ENCODE measurements around the gene TBR1. TPM values are rescaled to one million over a fixed set of nuclear protein-coding genes. Genes with fewer than 3 reads are reported as not detected.

TBR1 gene
- total RNA-seq, 1 donor from 2014 or later, result 0.30 TPM

DNA sequence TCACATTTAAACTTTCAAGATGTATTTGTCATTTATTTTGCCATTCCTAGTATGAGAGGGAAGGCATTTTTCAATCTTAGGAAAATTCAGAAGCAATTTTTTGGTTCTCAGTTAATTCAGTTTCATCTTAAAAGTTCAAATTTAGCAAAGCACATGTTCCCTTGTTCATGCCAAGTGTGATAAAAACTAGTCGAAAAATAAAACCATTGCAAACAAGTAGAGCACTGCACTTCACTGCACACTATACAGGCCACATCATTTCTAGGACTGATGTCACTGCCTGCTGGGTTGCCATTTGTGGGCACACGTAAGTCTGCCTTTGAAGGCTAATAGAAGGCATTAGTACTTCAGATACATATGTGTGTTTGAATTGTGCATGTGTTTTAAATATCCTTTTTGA lies 14.3 kb downstream of the TBR1 start:
- Mint-ChIP-seq H3K4me1 (ENCODE audit: unreplicated experiment) (peaks cover 8% of the 10 kb centered on the region), H3K27me3 (ENCODE audit: unreplicated experiment) (peaks cover 90% of the 10 kb centered on the region), H3K36me3 (ENCODE audit: unreplicated experiment) (peaks cover 4% of the 10 kb centered on the region), H3K4me3 (ENCODE audit: unreplicated experiment) (no peak overlapping the region), H3K9me3 (ENCODE audit: unreplicated experiment) (peaks cover 3% of the 10 kb centered on the region), H3K27ac (ENCODE audit: unreplicated experiment) (no peak overlapping the region)
- DNase-seq (ENCODE audit: extremely low spot score, unreplicated experiment), result no peak
- TF ChIP-seq, protein P1, sequence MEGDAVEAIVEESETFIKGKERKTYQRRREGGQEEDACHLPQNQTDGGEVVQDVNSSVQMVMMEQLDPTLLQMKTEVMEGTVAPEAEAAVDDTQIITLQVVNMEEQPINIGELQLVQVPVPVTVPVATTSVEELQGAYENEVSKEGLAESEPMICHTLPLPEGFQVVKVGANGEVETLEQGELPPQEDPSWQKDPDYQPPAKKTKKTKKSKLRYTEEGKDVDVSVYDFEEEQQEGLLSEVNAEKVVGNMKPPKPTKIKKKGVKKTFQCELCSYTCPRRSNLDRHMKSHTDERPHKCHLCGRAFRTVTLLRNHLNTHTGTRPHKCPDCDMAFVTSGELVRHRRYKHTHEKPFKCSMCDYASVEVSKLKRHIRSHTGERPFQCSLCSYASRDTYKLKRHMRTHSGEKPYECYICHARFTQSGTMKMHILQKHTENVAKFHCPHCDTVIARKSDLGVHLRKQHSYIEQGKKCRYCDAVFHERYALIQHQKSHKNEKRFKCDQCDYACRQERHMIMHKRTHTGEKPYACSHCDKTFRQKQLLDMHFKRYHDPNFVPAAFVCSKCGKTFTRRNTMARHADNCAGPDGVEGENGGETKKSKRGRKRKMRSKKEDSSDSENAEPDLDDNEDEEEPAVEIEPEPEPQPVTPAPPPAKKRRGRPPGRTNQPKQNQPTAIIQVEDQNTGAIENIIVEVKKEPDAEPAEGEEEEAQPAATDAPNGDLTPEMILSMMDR (IDR thresholded peaks at IDR 0.05), result no peak

DNA sequence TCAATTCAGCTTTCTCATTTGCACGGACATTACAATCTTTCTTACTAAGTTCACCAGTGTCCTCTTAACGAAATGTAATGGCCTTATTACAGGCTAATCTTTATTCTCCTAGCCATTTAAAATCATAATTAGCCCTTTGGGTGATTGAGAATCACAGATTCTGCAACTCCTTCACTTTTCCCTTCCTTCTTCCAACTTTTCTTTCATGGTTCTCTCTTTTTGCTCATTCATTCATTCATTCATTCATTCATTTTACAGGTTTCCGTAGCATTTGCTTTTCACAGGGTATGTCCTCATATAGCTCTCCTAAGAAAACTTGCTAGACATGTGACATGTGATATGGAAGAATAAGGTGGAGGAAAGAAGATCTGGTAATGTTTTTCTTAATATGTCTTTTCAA lies 16.0 kb downstream of the TBR1 start:
- Mint-ChIP-seq H3K4me3 (ENCODE audit: unreplicated experiment) (no peak overlapping the region), H3K27me3 (ENCODE audit: unreplicated experiment) (peaks cover 93% of the 10 kb centered on the region), H3K9me3 (ENCODE audit: unreplicated experiment) (peaks cover 5% of the 10 kb centered on the region), H3K4me1 (ENCODE audit: unreplicated experiment) (peaks cover 5% of the 10 kb centered on the region), H3K36me3 (ENCODE audit: unreplicated experiment) (peaks cover 4% of the 10 kb centered on the region), H3K27ac (ENCODE audit: unreplicated experiment) (no peak overlapping the region)
- TF ChIP-seq, protein P1 (IDR thresholded peaks at IDR 0.05), result no peak
- no peak for DNase-seq (ENCODE audit: extremely low spot score, unreplicated experiment)

DNA sequence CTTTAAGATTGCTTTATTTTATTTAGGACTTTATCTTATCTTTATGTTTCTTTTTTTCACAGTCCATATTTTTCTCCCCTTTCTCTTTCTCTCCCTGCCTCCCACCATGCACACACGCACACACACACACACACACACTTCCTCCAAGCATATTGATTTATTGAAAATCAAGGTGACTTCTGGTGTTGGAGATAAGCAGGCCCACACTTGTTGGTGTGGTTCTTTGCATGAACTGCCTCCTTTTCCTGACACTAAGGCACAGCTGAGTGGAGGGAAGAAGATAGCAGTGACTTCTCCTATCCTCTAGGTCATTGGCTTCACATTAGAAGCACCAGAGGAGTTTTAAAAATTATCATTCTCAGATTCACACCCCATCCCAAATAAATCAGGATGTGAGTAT lies 18.0 kb downstream of the TBR1 start:
- no peak overlapping the region for H3K4me3 Mint-ChIP-seq (ENCODE audit: unreplicated experiment)
- H3K27ac Mint-ChIP-seq (ENCODE audit: unreplicated experiment), result no peak overlapping the region

DNA sequence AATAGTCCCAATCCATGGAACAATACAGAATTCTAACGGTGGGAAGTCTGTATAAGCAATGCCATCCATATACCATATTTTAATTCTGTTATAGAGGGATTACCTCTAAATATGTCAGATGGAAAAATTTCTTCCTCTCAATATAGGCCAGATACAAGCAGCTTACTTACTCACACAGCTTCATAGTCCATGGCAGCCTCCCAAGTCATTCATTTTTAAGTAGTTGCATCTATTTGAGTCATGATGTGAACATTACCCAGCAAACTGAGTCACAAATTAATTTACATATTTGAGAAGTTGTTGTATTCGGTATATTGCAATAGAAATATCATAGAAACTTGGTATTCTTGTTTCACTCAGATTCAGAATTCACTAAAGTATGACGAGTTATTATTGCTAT lies 20.3 kb downstream of the TBR1 start:
- H3K36me3 Mint-ChIP-seq (ENCODE audit: unreplicated experiment), result no peaks in the 10 kb centered on the region
- no peak overlapping the region for H3K27ac Mint-ChIP-seq (ENCODE audit: unreplicated experiment)
- TF ChIP-seq, protein P1 (IDR thresholded peaks at IDR 0.05), result no peak
- no peaks in the 10 kb centered on the region for H3K4me1 Mint-ChIP-seq (ENCODE audit: unreplicated experiment)
- no peak for DNase-seq (ENCODE audit: extremely low spot score, unreplicated experiment)
- no peak overlapping the region for H3K4me3 Mint-ChIP-seq (ENCODE audit: unreplicated experiment)
- H3K9me3 Mint-ChIP-seq (ENCODE audit: unreplicated experiment), result peaks cover 5% of the 10 kb centered on the region
- H3K27me3 Mint-ChIP-seq (ENCODE audit: unreplicated experiment), result peaks cover 91% of the 10 kb centered on the region

More for the DNA sequence above, 18.0 kb downstream of the TBR1 start:
- Mint-ChIP-seq H3K27me3 (ENCODE audit: unreplicated experiment) (peaks cover 92% of the 10 kb centered on the region), H3K9me3 (ENCODE audit: unreplicated experiment) (peaks cover 5% of the 10 kb centered on the region), H3K36me3 (ENCODE audit: unreplicated experiment) (no peaks in the 10 kb centered on the region), H3K4me1 (ENCODE audit: unreplicated experiment) (no peaks in the 10 kb centered on the region)
- TF ChIP-seq, protein P1 (IDR thresholded peaks at IDR 0.05), result no peak
- DNase-seq (ENCODE audit: extremely low spot score, unreplicated experiment), result no peak

DNA sequence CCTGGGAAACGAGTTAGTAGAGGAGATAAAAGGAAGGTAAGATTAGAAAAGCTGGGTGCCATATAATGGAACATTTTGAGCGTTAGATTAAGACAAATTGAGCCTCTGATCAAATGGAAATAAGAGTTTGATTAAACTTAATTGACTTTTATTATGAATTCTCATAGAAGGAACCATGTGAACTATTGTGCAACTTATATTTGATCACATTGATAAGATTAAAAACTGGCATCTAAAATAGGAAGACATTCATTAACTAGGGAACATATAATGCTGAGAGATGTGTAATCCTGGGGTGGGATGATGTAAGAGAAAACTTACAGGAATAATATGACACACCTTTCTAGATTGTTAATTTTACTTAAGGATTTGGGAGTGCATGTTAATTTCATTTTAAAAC lies 22.5 kb downstream of the TBR1 start:
- no peaks in the 10 kb centered on the region for H3K36me3 Mint-ChIP-seq (ENCODE audit: unreplicated experiment)
- peaks cover 5% of the 10 kb centered on the region for H3K9me3 Mint-ChIP-seq (ENCODE audit: unreplicated experiment)
- no peak for DNase-seq (ENCODE audit: extremely low spot score, unreplicated experiment)
- H3K4me1 Mint-ChIP-seq (ENCODE audit: unreplicated experiment), result no peaks in the 10 kb centered on the region
- H3K4me3 Mint-ChIP-seq (ENCODE audit: unreplicated experiment), result no peak overlapping the region
- H3K27me3 Mint-ChIP-seq (ENCODE audit: unreplicated experiment), result peaks cover 90% of the 10 kb centered on the region
- TF ChIP-seq, protein P1 (IDR thresholded peaks at IDR 0.05), result no peak
- no peak overlapping the region for H3K27ac Mint-ChIP-seq (ENCODE audit: unreplicated experiment)
